ENCODE measurements around the gene SLC18A3.

SLC18A3 gene

GRCh38 chr10:49627644-49628247 lies 17.6 kb downstream of the SLC18A3 start:
- DNase-seq (ENCODE audit: low spot score): no peak

DNA sequence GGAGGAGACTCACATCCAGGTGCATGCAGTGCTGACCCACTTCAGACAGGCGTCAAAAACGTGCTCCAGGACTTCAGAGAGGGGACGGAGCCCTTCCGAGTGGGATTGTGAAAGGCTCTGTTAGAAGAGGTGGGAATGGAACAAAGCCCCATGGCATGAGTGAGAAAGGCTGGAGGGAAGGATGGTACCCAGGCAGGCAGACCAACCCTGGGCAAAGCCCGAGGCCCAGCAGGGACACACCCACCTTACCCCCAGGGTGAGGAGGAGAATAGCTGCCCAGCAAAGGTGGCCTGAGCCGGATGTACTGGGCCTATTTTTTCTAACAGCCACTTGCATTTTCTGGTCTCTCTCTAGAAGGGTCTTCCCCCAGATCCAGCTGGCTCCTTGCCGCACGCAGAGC lies 18.5 kb downstream of the SLC18A3 start:
- no peak for DNase-seq (ENCODE audit: low spot score)

- no peak for DNase-seq (ENCODE audit: low spot score)
These were observed 19.3 kb downstream of the SLC18A3 start for GRCh38 chr10:49629431-49629881.

DNA sequence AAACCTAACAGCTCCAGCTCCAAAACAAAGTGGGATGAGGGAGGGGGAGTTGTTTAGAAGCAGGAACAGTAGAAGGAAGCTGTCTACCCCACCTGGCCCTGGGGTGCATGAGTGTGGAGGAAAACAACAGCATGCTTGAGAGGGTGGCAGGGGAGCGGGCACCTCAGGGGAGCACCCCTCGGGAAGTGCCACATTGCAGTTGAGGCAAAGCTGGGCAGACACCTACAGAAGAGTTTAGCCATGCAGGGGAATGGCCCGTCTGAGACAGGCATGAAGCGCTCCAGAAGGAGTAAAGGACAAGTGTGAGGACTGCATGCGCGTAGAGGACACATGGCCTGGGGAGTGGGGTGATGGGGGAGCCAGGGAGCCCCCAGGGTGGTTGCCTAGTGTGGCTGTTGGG lies 21.9 kb downstream of the SLC18A3 start:
- no peak for DNase-seq (ENCODE audit: low spot score)

DNA sequence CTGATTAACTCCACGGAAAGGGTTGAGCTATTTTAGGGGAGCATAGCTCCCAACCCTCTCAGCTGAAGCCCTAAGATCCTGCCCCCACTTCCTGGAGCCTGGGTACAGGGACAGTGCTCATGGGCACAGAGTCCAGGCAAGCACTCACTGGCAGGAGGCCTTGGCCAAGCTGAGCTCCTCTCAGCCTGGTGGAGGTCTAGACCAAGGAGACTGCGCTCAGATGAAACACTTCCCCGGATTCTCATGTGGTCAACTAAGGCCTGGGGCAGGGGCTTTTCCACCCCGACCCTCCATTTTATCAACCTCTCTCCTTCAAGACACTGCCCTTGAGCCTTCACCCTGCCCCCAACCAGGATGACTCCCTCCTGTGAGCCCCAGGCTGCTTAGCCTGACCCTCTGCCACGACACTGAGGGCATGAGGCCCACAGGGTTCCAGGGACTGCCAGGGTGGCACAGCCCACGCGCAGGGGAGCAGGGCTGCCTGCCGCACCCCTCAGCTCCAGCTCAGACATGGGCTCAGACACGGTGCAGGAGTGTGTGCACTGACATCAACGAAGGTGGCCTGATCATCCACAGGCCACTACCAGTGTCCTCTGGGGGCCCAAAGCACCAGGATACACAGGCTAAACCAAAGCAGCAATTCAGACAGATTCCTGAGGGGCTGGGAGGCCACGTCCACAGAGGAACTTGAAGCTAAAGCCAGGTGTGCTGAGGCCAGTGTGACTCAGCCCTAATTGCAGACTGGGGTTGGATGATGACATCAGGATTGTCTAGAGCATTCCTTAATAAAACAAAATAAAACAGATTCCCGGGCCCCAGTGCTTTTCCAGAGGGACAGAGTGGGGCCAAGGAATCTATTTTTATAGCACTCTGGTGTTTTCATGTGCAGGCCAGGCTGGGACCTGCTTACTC lies 22.6 kb downstream of the SLC18A3 start:
- no peak for DNase-seq (ENCODE audit: low spot score)

DNA sequence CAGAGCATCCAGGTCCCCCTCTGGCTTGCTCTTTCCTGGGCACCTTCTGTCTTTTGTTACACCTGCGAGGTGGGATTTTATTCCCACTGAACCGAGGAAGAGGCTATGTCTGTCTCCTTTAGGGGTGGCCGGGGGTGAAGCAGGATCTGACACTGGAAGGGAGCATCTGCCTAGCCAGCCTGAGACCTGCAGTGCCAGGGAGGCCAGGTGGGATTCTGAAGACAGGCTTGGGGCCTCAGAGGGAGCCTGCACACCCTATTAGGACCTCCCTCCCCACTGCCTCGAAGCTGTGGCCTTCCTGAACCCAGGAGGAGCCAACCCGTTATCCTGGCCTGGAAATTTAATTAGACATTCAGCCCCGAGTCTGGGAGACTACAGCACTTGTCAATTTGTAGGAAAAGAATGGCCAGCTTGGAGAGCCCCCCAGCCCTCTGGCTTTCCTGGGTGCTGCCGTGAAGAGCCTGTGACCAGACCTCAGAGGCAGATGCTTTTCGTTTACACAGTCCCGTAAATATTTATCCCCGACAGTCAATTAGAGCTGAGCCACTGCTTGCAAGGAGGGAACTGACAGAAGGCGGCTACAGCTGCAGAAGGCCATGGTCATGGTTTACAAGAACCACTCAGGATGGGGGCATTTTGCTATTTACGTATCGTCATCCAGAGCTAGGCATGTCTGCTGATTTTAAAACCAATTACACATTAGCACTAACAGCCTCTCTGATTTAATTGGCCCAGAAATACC lies 23.4 kb downstream of the SLC18A3 start:
- DNase-seq (ENCODE audit: low spot score): no peak

DNA sequence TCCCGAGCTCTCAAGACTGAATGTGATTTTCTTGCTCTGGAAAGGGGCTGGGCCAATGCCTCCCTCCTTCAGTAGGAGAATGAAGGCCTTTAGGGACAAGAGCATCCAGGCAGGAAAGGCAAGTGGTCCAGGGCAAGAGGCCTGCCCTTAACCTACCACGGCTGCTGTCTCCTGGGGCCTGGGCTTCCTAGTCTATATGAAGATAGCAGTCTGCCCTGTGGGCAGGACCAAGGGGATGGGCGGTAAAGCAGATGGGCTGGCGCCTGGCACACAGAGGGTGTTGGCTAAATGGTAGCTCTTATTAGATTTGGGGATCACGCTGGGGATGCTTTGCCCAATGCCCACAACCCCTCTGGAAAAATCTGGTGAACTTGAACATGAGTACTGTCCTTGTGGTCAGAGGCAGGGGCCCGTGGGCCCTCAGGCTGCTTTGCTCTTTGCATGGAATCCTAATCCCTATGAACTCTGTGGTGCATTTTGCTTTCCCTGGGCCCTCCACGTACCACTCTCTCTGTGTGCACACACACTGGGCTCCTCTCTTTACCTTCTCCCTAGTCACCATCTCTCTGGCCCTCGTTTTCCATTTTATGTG lies 24.1 kb downstream of the SLC18A3 start:
- no peak for DNase-seq (ENCODE audit: low spot score)

DNA sequence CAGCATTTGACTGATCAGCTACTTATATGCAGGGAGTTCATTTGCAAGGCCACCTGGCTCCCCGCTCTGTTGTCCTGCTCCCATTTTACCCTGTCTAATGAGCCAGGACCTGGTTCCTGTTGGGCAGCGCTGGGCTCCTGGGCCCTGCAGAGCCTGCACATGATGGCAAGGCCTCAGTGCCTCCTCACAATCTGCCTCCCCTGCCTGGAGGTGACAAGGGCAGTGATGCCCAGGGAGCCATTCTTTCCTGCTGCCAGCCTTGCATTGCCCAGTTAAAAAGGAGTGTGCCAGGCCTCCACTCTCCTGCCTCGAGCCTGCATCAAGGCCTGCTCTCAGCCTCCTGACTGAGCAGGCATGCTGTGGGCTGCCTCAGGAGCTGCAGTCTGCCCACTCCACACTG lies 32.2 kb downstream of the SLC18A3 start:
- DNase-seq (ENCODE audit: low spot score): no peak

GRCh38 chr10:49643241-49644034 lies 33.3 kb downstream of the SLC18A3 start:
- no peak for DNase-seq (ENCODE audit: low spot score)

- DNase-seq (ENCODE audit: low spot score): no peak
These were observed 34.0 kb downstream of the SLC18A3 start for GRCh38 chr10:49644035-49644646.

DNA sequence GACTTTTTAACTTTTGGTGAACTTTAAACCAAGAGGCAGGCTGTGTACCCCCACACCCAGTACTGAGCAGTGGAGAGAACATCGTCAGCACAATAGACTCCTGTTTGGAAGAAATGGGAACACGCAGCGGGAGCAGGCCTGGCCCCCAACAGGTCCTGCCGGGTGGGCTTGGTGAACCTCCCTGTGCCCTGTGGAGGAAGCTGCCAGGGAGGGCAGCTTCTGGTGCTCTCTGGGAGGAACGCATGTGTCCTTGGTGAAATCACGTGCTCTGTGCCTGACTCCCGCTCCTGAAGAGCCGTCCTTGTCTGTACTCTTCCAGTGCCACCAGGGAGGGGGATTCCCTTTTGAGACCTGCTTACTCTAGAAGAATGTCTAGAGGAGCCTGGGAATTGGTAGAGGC lies 35.3 kb downstream of the SLC18A3 start:
- no peak for DNase-seq (ENCODE audit: low spot score)

- no peak for DNase-seq (ENCODE audit: low spot score)
These were observed 36.1 kb downstream of the SLC18A3 start for GRCh38 chr10:49645871-49646870.

GRCh38 chr10:49647554-49647953 lies 37.4 kb downstream of the SLC18A3 start:
- no peak for DNase-seq (ENCODE audit: low spot score)

DNA sequence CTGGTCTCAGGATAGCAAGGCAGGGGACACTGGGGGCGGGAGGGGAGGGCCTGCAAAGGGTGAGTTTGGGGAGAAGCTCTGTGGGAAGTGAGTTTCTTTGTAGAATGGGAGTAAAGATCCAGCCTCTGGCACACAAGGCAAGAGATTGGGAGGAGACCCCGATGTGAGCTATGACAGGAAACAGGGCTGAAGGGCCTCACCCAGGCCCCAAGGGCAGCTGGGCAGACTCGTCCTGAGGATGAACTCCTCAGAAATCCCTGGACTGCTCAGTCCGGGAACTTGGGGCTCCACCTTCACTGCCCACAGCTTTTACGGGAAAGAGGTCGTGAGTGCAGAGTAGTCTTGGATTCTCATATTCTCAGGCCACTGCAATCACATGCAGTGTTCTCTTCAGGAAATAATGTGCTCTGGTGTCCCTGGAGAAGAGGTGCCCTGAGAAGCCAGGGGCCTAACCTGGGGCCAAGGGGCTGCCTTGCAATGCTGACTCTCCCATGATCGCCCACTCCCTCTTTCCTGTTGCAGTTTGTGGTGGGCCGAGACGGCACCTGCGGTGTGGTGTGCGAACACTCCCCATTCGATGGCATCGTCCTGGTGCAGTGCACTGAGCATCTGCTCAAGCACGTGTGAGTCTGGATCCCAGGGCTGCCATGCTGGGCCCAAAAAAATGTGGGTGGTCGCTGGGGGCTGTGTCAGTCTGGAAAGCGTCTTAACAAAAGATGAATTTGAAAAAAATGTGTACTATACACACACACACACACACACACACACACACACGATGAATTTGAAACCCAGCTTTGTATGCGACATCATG lies 38.1 kb downstream of the SLC18A3 start:
- no peak for DNase-seq (ENCODE audit: low spot score)

- no peak for DNase-seq (ENCODE audit: low spot score)
These were observed 39.2 kb downstream of the SLC18A3 start for GRCh38 chr10:49649294-49649693.

DNA sequence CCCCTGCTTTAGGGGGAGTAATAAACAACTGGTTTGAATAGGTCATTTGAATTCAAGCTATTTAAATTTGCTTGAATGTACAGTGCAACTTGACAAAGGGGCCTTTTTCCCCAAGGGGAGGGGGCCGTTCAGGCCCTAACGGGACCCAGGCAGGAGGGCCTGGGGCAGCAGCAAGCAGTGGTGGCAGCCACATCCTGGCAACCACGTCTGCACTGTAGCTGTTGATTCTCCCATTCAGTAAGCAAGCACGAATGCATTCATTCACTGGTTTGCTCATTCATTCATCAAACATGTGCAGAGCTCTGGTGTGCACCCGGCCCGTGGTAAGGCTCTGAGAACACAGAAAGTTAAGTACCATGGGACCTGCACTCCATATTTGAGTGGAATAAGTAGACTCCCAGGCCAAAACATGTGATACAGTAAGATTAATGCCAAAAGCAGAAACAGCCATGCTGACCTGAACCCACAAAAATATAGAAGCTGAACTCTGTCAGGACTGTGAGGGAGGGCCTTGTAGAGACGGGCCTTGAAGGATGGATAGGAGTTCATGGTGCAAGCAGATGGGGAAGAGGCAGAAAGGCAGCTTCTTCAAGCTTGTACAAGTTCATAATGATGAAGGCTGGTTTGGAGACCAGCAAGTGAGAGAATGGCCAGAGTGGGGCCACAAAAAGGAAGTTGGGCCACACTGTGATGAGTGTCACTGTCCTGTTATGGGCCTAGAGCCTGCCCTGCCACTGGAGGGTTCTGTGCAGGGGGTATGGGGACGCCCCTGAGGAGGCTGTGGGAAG lies 40.0 kb downstream of the SLC18A3 start:
- DNase-seq (ENCODE audit: low spot score): no peak

DNA sequence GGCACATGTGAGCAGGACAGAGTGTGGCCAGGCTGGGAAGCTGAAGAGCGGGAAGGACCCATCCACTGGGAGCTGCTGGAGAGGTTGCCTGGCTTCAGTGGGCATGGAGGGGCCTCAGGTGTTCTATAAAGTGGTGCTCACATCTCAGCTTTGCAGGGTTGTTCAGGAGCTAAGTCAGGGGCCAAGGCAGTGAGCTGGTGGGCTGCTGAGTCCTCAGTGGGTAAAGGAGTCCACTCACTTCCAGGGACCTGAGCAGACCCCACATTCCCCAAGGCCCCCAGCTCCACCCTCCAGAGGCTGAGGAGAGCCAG lies 40.6 kb downstream of the SLC18A3 start:
- DNase-seq (ENCODE audit: low spot score): no peak
